Activated gamma-delta T cell treated with Interleukin-2 at 50 U/mL for 16 hours (primary cell): ENCODE results near the gene CRYBG1.
"Not testable (repeated sequence)": the region's sequence is repeated elsewhere in the genome, so short reads cannot be mapped to it uniquely, and the experiment has no call there.

Source experiments
- DNase-seq: peaks from one replicate; pipeline ENCODE4 v3.0.0-alpha.2; 2020

The CRYBG1 gene

GRCh38 chr6:106556368-106556960, 195.9 kb downstream of the CRYBG1 start:
- DNase-seq, result no peak

DNA sequence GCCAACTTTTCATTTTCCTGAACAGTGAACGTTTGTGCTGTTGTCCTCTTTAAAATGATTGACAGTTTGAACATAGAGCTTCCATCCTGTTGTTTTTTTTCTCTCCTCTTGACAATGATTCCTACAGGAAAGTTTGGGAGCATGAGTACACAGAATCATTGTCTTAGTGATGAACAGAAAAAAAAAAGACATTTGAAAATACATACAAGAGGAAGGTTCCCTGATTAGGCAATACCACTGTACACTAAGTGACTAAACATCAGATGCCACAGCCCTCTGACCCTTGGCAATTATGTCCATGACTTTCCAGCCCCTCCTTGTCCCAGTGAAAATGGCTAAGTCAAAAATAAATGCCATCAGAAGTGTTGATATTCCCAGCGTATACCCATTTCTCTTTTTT, 197.3 kb downstream of the CRYBG1 start:
- DNase-seq, result no peak

GRCh38 chr6:106558364-106558763, 197.8 kb downstream of the CRYBG1 start:
- no peak for DNase-seq

DNA sequence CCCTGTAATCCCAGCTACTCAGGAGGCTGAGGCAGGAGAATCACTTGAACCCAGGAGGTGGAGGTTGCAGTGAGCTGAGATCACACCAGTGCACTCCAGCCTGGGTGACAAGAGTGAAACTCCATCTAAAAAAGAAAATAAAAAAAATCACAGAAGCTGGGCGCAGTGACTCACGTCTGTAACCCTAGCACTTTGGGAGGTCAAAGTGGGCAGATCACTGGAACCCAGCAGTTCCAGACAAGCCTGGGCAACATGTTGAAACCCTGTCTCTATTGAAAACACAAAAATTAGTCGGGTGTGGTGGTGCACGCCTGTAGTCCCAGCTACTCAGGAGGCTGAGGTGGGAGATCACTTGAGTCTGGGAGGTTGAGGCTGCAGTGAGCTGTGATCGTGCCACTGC, 199.1 kb downstream of the CRYBG1 start:
- not testable (repeated sequence) for DNase-seq

DNA sequence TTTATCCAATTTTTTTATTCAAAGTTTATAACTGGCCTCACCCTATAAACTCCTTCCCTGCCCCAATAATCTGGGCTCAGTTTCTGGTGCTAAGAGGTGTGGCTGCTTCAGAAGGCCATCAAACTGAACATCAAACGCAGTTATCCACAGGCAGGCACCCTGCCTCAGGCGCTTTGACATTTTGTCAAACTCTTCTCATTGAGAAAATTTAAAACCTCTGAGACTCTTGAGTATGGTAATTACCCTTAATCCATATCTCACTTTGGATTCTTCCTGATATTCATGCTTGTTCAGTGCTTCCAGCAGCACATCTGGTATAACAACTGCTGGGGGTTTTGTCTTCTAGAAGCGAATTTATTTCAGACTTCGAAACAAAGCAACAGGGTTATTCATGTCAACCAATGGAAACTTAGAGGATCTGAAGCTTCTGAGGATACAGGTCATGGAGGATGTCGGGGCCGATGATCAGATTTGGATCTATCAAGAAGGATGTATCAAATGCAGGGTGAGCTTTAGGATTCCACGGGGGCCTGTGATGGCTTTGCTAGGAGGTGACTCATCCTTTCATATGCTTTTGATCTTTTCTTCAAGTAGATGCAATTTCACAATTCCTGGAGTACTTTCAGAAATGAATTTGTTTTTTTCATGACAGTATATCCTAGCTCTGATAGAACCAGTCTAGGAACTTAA, 200.6 kb downstream of the CRYBG1 start:
- no peak for DNase-seq

GRCh38 chr6:106561686-106562405, 201.3 kb downstream of the CRYBG1 start:
- no peak for DNase-seq

DNA sequence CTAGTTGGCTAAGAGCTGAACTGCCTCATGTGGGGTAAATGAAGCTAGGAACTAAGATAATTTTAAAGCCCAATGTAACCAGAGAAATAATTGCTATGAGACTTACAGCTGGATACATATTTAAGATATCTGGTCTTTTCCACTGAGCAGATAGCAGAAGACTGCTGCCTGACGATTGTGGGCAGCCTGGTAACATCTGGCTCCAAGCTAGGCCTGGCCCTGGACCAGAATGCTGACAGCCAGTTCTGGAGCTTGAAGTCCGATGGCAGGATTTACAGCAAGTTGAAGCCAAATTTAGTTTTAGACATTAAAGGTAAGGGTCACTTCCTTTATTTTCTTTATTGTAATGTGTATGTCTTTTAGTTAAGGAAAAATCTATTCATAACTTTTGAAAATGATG, 203.1 kb downstream of the CRYBG1 start:
- DNase-seq, result no peak

DNA sequence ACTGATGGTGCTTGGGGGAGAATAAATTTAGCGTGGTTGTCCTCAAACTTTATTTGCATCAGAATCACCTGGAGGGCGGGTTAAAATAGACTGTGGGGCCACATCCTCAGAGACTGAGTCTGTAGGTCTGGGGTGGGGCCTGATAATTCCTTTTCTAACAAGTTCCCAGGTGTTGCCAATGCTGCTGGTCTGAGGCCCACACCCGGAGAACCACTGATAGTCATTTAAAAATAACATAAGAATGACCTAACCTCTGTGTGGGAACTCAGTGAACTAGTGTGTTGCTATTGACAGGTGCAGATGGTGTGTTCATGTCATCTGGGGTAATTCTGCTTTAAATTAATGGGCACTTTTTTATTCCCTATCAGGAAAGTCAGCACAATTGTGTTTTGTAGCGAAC, 204.0 kb downstream of the CRYBG1 start:
- DNase-seq, result no peak

DNA sequence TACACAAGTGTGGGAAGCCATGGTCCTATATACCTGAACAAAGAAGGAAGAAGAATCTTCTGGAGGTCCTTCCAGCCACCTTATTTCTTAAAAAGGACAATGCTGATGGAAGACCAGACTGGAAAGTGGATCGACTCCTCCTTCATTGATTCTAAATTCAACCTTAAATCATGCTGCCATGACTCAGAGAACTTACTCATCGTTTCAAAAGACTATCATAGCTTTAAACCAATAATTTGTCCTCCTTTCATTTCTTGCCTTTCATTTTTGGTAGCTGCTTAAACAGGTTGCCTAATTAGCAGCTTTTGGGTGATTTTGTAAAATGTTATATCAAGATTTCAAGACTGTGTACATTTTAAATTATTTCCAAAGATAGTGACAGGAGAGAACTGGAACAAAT, 208.0 kb downstream of the CRYBG1 start:
- DNase-seq, result no peak

DNA sequence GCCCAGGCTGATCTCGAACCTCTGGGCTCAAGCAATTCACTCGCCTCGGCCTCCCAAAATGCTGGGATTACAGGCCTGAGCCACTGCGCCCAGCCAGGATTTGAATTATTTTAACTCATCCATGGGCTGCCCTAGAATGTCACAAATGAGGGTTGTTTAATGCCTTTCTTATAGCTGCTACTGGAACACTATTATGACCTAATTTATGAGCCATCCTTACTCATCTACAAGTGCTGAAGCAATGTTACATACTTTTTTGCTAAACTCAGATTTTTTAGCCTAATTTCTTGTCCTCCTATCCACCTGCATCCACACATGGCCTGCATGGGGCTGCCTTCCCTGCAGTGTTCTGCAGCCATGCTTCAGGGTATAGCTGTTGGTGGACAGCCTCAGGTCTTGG, 208.9 kb downstream of the CRYBG1 start:
- DNase-seq, result no peak

DNA sequence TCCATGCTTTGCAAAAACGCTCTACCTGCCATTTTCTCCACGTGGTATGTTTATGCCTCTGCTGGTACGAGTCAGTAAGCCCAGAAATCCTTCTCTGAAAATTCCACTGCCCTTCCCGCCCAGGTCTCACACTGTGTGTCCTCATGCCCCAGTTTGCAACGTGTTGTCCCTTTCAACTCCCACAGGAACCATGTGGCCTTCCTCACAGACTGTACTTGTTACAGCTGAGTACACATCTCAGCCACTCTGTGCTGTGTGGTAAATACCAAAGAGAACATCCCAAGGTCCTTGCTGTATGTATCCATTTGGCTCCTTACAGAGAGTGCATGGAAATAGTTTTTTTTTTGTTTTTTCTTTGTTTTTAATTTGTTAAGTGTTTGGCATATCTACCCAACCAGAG, 211.9 kb downstream of the CRYBG1 start:
- DNase-seq, result no peak

- DNase-seq, result no peak
Measured at GRCh38 chr6:106572875-106573585, 212.5 kb downstream of the CRYBG1 start.

GRCh38 chr6:106574741-106575458, 214.4 kb downstream of the CRYBG1 start:
- DNase-seq, result no peak

GRCh38 chr6:106579281-106579680, 218.8 kb downstream of the CRYBG1 start:
- DNase-seq, result no peak

DNA sequence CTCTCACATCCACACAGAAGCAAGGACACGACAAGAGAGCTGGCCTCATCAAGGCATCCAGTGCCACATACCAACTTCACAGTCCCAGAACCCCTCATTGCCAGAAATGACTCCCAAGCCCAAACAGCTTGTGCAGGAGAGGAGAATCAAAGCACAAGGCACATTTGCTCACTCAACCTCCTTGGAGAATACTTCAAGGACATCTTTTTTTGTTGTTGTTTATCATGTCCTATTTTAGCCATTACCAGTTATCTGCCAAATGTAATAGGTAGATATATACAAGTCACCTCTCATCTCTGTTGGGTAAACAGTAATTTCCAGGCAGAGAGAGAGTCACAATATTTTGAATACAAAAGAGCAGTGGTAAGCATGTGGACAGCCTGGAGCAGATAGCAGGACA, 221.0 kb downstream of the CRYBG1 start:
- no peak for DNase-seq

- DNase-seq, result no peak
Measured at GRCh38 chr6:106586815-106587415, 226.4 kb downstream of the CRYBG1 start.

DNA sequence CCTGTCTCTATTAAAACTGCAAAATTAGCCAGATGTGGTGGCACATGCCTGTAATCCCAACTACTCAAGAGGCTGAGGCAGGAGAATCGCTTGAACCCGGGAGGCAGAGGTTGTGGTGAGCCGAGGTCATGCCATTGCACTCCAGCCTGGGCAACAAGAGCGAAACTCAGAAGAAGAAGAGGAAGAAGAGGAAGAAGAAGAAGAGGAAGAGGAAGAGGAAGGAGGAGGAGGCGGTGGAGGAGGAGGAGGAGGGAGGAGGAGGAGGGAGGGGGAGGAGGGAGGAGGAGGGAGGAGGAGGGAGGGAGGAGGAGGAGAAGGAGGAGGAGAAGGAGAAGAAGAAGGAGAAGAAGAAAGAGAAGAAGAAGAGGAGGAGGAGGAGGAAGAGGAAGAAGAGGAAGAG, 228.4 kb downstream of the CRYBG1 start:
- DNase-seq, result not testable (repeated sequence)

- no peak for DNase-seq
Measured at GRCh38 chr6:106591111-106591825, 230.8 kb downstream of the CRYBG1 start.

DNA sequence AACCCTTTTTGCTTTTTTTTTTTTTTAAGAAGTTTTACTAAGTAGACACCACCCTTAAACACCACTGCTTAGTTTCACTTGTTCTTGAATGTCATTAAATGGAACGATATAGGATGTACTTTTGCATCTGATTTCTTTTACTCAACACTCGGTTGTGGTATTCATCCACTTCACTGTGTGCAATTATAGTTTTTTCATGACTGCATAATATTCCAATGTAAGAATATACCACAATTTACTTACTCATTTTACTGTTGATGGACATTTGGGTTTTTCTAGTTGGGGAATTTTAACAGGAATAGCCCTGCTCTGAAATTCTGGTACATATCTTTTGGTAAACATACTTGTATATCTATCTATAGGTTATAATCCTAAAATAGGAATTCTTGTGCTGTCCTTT, 238.9 kb downstream of the CRYBG1 start:
- no peak for DNase-seq

GRCh38 chr6:106600329-106600728, 239.8 kb downstream of the CRYBG1 start:
- no peak for DNase-seq

DNA sequence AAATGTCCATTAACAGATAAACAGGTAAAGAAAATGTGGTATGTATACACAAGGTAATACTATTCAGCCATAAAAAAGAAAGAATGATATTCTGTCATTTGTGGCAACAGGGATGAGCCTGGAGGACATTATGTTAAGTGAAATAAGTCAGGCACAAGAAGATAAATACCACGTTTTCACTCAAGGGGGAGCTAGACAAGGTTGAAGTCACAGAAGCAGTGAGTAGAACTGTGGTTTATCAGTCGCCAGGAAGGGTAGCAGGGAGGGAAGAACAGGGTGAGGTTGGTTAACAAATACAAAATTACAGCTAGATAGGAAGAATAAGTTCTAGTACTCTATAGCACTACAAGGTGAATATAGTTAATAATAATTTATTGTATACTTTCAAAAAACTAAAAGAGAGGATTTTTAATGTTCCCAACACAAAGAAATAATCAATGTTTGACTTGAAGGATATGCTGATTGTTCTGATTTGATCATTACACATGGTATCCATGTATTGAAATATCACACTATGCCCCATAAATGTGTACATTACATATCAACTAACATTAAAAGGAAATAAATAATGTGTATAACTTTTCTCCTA, 247.7 kb downstream of the CRYBG1 start:
- DNase-seq, result peak; percentile 14
